Omental fat pad (tissue), 4 donors: ENCODE measurements around the gene HIC1. TPM values are rescaled to one million over a fixed set of nuclear protein-coding genes. Genes with fewer than 3 reads are reported as not detected.
A peak's percentile ranks its signal among the peaks of the same experiment; 100 is the strongest.

ENCODE experiments used
- ATAC-seq: fragments of 150-250 bp; one replicate; pipeline ENCODE4 v1.9.1; 2016; ENCODE audit warnings: mild to moderate bottlenecking, moderate library complexity; ENCODE audit not compliant: low FRiP score
- DNase-seq: peaks from one replicate; pipeline ENCODE4 v3.0.0-alpha.2; 2019; ENCODE audit warnings: low spot score
- CTCF ChIP-seq, 3 donors: fragments of 450-650 bp; IDR thresholded peaks; one replicate each; pipeline ENCODE4 v1.5.1; 2016 to 2017; ENCODE audit warnings: antibody characterized with exemption in 3 of 3, mild to moderate bottlenecking in 3 of 3, moderate library complexity in 2 of 3
- total RNA-seq, 4 donors: library from RNA; depleted of rRNA; stranded (reverse); fragments of >200 nt; gene quantifications; one replicate each; pipeline ENCODE4 v1.1.0, GENCODE V29; 2016

Gene HIC1
- total RNA-seq, 4 donors from 2014 or later: 9.9 to 63.8 (median 37.3) TPM

- TF ChIP-seq CTCF (IDR thresholded peaks at IDR 0.05): peak in 1 of 3 donors; percentile 41
- DNase-seq (no peak), ATAC-seq (peak; percentile 10)
Observed at GRCh38 chr17:2053380-2054261, 1.3 kb upstream of the HIC1 start.

- ATAC-seq (no peak), DNase-seq (no peak)
- TF ChIP-seq CTCF (IDR thresholded peaks at IDR 0.05): no peak
Observed at GRCh38 chr17:2054262-2054511, 716 bp upstream of the HIC1 start.

- TF ChIP-seq CTCF (IDR thresholded peaks at IDR 0.05): no peak
- peak; percentile 2 for ATAC-seq
Observed at GRCh38 chr17:2055292-2056205, 646 bp downstream of the HIC1 start.

GRCh38 chr17:2056206-2057174, 1.6 kb downstream of the HIC1 start:
- ATAC-seq (no peak), DNase-seq (no peak)
- no peak for TF ChIP-seq CTCF (IDR thresholded peaks at IDR 0.05)

More at GRCh38 chr17:2055292-2056205, 646 bp downstream of the HIC1 start:
- no peak for DNase-seq

- ATAC-seq: no peak
- TF ChIP-seq CTCF (IDR thresholded peaks at IDR 0.05): no peak
- DNase-seq: no peak
Observed at GRCh38 chr17:2057175-2057759, 2.4 kb downstream of the HIC1 start.
